ENCODE measurements around the gene FUT7. TPM values are rescaled to one million over a fixed set of nuclear protein-coding genes. Genes with fewer than 3 reads are reported as not detected.
A peak's percentile ranks its signal among the peaks of the same experiment; 100 is the strongest.

FUT7 gene
- total and polyA plus RNA-seq, 2 of the 8 experiments (the other 6 are each of a cell fraction or from before 2014, with no cell fraction given): not detected

DNA sequence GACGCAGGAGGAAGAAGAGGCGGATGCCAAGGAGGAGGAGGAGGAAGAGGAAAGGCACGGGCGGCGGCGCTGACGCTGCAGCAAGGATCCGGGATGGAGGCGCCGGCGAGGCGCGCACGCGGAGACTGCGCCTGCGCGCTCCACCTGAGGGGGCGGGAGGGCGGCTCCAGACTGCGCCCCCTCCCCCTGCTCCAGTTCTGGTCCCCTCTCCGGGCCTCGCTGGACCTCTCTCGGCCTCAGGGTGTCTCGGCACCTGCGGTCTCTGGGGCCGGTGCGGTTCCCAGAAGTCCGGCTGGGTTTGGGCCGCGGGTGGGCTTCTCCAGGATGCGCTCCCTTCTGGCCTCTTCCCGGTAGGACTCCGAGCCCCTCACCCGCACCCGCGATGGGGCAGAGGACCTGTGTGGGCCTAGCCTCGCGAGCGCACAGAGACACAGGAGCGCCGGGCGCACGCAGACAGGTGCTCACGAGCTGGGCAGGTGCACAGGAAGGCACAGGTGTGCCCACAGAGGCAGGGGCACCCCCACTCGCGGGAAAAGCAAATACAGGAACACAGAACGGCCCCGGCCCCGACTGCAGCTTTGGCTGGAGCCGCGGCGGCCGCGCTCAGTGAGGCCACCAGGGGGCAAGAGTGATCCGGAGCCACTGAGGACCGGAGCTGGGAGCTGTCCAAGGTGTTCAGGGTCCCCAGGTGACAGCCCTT, 14.3 kb upstream of the FUT7 start, which contains the start of gene NPDC1 (continued):
- TF ChIP-seq CHD7 (IDR thresholded peaks at IDR 0.05; ENCODE audit: insufficient replicate concordance, low read length): no peak
- no peak for TF ChIP-seq USF2 (IDR thresholded peaks at IDR 0.05; ENCODE audit: low read length)
- no peak for TF ChIP-seq SAP30 (IDR thresholded peaks at IDR 0.05; ENCODE audit: insufficient read depth, insufficient replicate concordance, low read length)
- TF ChIP-seq TEAD4 (IDR thresholded peaks at IDR 0.05; ENCODE audit: low read depth, low read length): peak; percentile 21; the same call in 1 of the 2 replicates
- no peak for TF ChIP-seq BCL11A (IDR thresholded peaks at IDR 0.05; ENCODE audit: low read depth in 2 of 2, low read length in 2 of 2)
- TF ChIP-seq SUZ12 (IDR thresholded peaks at IDR 0.05; ENCODE audit: low read length): 0 out of 2 replicates have a peak, but pooled peaks have one; percentile 22
